GM12875 (cell line): ENCODE data around the gene SETSIP.
"Not testable (repeated sequence)": the region's sequence is repeated elsewhere in the genome, so short reads cannot be mapped to it uniquely, and the experiment has no call there.

ENCODE experiments used
- H3K4me3 ChIP-seq: one replicate; pipeline ENCODE4 v1.5.1; 2011; ENCODE audit warnings: low read depth, low read length, control low read depth
- TF ChIP-seq, protein P1 (sequence below): IDR thresholded peaks from 2 replicates; pipeline ENCODE4 v1.5.1; 2011; ENCODE audit warnings: low read depth, mild to moderate bottlenecking, control low read depth, inconsistent platforms, low read length, moderate library complexity, borderline replicate concordance; ENCODE audit not compliant: insufficient read depth

SETSIP gene

DNA sequence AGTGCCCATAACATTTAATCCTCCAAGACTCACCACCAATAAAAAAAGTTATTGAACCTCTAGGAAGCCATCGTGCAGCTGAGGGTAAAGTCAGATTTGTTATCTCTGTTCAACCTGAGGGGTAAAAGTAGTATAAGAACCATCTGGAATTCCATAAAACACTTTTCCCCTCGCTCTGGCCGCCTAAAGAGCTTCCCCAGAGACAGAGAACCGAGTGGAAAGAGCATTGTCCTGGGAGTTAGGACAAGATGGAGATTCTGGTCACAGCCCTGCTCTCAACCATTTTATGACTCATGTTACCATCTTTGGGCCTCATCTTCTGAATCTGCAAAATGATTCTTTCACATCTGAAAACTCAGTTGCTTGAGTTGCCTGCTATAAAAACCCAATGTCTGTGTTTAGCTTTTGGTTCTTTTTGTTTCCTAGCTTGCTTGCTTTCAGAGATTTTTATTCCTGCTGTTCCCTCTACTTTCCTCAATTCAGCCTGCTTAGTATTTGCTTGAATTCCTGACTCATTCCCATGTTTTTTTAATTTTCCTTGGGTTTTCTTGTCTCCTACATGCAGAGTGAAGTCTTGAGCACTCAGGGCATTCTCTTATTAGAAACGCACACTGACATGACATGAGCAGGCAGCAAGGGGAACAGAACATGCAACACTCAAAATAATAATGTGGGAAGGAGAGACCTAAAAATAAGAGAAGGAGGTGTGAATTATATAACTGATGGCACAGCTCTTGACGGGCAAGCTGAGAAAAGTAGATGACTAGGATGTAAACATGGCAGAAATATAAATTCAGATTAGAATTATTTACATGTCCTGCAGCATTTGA is 43.7 kb downstream of the SETSIP start:
- TF ChIP-seq, protein P1, sequence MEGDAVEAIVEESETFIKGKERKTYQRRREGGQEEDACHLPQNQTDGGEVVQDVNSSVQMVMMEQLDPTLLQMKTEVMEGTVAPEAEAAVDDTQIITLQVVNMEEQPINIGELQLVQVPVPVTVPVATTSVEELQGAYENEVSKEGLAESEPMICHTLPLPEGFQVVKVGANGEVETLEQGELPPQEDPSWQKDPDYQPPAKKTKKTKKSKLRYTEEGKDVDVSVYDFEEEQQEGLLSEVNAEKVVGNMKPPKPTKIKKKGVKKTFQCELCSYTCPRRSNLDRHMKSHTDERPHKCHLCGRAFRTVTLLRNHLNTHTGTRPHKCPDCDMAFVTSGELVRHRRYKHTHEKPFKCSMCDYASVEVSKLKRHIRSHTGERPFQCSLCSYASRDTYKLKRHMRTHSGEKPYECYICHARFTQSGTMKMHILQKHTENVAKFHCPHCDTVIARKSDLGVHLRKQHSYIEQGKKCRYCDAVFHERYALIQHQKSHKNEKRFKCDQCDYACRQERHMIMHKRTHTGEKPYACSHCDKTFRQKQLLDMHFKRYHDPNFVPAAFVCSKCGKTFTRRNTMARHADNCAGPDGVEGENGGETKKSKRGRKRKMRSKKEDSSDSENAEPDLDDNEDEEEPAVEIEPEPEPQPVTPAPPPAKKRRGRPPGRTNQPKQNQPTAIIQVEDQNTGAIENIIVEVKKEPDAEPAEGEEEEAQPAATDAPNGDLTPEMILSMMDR = no peak
- H3K4me3 ChIP-seq = no peak overlapping the region

DNA sequence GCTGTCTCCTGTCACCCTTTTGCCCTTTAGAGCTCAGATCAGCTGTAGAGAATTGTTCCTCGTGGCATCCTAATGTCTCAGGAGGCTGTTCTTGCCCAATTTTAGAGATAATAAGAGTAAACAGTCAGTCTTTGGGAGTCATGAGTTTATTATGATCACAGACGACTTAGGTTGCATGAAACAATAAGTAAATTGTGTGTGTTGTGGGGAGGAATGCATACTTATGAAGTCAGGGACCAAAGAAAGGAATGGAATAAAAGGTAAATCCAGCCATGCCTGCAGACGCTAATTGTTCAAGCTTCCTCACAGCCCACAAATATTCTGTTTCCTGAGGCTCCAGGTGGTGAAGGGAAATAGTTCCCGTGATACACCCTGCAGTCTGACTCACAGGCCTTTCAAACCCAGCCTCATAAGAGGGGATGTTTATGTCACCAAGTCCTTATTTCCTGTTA is 44.5 kb downstream of the SETSIP start:
- H3K4me3 ChIP-seq = no peak overlapping the region
- TF ChIP-seq, protein P1 = no peak

DNA sequence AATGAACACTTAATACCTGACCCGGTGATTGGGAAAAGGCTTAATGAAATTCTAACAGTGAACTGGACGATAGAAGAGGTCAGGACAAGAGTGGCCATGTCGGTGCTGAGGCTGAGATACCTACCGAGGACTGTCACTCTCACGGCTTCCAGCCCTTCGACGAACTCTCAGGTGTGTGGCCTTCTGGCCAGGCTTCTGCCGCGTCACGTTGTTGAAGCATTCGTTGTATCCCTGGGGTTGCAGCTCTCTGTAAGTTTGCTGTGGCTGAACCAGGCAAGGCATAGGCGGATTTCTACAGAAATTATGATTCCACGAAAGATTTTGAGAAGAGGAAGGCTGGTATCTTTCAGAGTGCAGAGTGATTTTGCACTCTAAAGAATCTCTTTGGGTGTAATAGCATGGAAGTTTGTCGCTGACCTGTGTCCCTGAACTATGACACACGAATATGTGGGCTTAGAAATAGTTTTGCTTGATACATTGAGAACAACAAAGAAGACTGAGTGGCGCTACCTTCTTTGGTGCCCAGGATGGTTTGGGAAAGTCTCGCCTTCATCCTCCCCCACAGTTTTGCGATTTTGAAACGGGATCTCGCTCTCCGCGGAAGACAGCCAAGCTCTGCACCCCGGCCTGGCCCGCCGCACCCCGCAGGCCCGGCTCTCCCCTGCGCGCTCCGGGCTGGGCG is 45.8 kb downstream of the SETSIP start:
- TF ChIP-seq, protein P1 = no peak
- H3K4me3 ChIP-seq = no peak overlapping the region

DNA sequence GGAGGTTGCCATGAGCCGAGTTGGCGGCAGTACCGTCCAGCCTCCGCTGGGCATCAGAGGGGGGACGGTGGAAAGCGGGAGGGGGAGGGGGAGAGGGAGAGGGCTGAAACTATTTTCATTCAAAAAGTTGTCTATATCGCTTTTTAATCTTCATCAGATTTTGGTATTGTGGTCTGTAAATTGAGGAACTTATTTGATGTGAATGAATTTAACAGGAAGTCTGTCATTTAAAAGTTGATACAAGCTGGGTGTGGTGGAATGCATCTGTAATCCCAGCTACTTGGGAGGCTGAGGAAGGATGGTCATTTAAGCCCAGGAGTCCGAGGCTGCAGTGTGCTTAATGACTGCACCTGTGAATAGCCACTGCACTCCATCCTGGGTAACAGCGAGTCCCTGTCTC is 48.4 kb downstream of the SETSIP start:
- TF ChIP-seq, protein P1 = no peak

DNA sequence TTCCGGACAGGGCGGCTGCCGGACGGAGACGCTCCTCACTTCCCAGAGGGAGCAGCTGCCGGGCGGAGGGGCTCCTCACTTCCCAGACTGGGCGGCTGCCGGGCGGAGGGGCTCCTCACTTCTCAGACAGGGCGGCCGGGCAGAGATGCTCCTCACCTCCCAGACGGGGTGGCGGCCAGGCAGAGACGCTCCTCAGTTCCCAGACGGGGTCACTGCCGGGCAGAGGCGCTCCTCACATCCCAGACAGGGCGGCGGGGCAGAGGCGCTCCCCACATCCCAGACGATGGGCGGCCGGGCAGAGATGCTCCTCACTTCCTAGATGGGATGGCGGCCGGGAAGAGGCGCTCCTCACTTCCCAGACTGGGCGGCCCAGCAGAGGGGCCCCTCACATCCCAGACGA is 49.2 kb downstream of the SETSIP start:
- H3K4me3 ChIP-seq = not testable (repeated sequence)

More for the DNA sequence above, 48.4 kb downstream of the SETSIP start:
- no peak overlapping the region for H3K4me3 ChIP-seq
